GM21786 (cell line): ENCODE results near the gene SBSN.
"Not testable (repeated sequence)": the region's sequence is repeated elsewhere in the genome, so short reads cannot be mapped to it uniquely, and the experiment has no call there.

Source experiments
- ATAC-seq: cut with Tn5 transposase; IDR thresholded peaks from one replicate; pipeline ENCODE4 v1.9.1; 2021; ENCODE audit not compliant: unreplicated experiment

Gene SBSN

GRCh38 chr19:35476149-35476548, 52.0 kb downstream of the SBSN start:
- no peak for ATAC-seq

- ATAC-seq, result not testable (repeated sequence)
Measured at GRCh38 chr19:35474594-35474993, 53.5 kb downstream of the SBSN start.

GRCh38 chr19:35474104-35474503, 54.0 kb downstream of the SBSN start:
- ATAC-seq, result no peak
